Sigmoid colon (tissue), 4 donors: ENCODE results near the gene SYPL2.

ENCODE experiments used
- CTCF ChIP-seq, 4 experiments: fragments of 450-650 bp in 3 of 4; fragments of 200-600 bp in 1 of 4; IDR thresholded peaks; one replicate each; pipeline ENCODE4 v1.5.1; 2016 to 2019; ENCODE audit warnings: antibody characterized with exemption in 4 of 4, mild to moderate bottlenecking in 3 of 4, moderate library complexity in 2 of 4
- POLR2AphosphoS5 ChIP-seq, 4 donors: sonication (generic); formaldehyde crosslinking; IDR thresholded peaks; one replicate each; pipeline ENCODE4 v1.6.1; 2017; ENCODE audit warnings: antibody characterized with exemption in 4 of 4

- no peak for TF ChIP-seq POLR2AphosphoS5 (IDR thresholded peaks at IDR 0.05)
- TF ChIP-seq CTCF (IDR thresholded peaks at IDR 0.05) = no peak
These were observed 42.8 kb upstream of the SYPL2 start for GRCh38 chr1:109423498-109423897.
